ENCODE data around the gene ONECUT2.

The ONECUT2 gene

DNA sequence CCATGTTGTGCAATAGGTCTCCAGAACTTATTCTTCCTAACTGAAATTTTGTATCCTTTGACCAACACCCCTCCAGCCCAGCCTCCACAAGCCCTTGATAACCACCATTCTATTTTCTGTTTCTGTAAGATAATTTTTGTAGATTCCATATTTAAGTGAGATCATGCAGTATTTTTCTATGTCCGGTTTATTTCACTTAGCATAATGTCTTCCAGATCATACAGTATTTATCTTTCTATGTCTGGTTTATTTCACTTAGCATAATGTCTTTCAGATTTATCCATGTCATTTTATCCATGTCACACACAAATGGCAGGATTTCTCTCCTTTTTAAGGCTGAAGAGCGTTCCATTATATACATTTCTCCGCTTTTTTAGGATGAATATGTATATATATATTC is 24.4 kb upstream of the ONECUT2 start:
- DNase-seq (ENCODE audit: low spot score) = no peak
- TF ChIP-seq, protein P1, sequence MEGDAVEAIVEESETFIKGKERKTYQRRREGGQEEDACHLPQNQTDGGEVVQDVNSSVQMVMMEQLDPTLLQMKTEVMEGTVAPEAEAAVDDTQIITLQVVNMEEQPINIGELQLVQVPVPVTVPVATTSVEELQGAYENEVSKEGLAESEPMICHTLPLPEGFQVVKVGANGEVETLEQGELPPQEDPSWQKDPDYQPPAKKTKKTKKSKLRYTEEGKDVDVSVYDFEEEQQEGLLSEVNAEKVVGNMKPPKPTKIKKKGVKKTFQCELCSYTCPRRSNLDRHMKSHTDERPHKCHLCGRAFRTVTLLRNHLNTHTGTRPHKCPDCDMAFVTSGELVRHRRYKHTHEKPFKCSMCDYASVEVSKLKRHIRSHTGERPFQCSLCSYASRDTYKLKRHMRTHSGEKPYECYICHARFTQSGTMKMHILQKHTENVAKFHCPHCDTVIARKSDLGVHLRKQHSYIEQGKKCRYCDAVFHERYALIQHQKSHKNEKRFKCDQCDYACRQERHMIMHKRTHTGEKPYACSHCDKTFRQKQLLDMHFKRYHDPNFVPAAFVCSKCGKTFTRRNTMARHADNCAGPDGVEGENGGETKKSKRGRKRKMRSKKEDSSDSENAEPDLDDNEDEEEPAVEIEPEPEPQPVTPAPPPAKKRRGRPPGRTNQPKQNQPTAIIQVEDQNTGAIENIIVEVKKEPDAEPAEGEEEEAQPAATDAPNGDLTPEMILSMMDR (IDR thresholded peaks at IDR 0.05; ENCODE audit: extremely low read depth, missing control alignments) = no peak

DNA sequence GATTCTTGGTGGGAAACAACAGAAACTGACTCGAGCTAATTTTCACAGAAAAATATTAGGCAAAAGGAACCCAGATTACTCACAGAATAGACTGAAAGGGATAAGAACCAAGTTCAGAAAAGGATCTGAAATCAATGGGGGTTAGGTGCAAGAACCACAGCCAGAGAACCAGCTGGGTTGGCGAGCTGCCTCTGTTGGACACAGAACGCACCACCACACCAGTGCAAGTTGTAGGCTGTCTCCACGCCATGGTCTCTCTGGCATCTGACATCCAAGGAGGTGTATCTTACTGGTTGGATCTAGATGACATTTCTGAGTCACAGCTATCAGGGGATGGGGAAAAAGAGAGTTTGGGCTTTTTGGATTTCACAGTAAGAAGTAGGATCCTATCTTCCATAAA is 18.6 kb upstream of the ONECUT2 start:
- no peak for DNase-seq (ENCODE audit: low spot score)
- TF ChIP-seq, protein P1 (IDR thresholded peaks at IDR 0.05; ENCODE audit: extremely low read depth, missing control alignments) = no peak

GRCh38 chr18:57422313-57422872 is 12.8 kb upstream of the ONECUT2 start:
- TF ChIP-seq, protein P1 (IDR thresholded peaks at IDR 0.05; ENCODE audit: extremely low read depth, missing control alignments) = no peak
- no peak for DNase-seq (ENCODE audit: low spot score)

DNA sequence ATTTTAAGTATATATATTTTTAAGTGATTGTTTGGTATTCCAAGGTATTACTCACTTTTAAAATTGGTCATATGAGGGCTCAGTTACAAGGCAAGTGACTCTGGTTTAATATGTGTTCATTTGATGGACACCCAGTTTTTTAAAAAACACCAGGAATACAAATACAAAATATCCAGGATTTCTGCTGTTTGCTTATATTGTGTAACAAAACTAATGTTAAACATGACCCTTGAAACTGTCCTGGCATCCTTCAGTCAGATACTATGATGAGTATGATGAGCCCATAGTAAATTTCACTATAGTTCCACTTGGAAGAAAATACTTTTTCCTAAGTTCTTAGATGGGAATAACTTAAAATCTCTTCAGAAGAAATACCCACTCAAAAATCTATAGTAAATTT is 11.4 kb upstream of the ONECUT2 start:
- no peak for DNase-seq (ENCODE audit: low spot score)
- TF ChIP-seq, protein P1 (IDR thresholded peaks at IDR 0.05; ENCODE audit: extremely low read depth, missing control alignments) = no peak

DNA sequence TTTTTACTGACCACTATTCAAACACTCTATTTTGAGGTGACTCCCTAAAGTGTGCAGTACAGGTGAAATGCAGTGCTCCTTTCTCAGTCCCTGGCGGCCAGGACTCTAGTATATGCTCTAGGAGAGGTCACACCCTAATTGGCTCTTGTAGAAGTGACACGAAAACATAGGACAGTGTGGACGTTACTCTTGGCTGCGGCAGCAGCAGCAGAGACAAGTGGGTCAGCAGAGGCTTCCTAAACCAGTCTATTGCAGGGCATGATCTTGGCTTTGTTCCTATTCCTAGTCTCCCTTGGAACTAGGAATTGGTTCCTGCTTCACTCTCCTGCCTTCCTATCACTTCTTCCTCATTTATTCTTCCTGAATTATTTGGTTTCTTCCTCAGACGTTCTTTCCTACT is 10.1 kb upstream of the ONECUT2 start:
- TF ChIP-seq, protein P1 (IDR thresholded peaks at IDR 0.05; ENCODE audit: extremely low read depth, missing control alignments) = no peak
- no peak for DNase-seq (ENCODE audit: low spot score)

- TF ChIP-seq, protein P1 (IDR thresholded peaks at IDR 0.05; ENCODE audit: extremely low read depth, missing control alignments) = no peak
- no peak for DNase-seq (ENCODE audit: low spot score)
Observed at GRCh38 chr18:57426187-57426586, 9.0 kb upstream of the ONECUT2 start.

DNA sequence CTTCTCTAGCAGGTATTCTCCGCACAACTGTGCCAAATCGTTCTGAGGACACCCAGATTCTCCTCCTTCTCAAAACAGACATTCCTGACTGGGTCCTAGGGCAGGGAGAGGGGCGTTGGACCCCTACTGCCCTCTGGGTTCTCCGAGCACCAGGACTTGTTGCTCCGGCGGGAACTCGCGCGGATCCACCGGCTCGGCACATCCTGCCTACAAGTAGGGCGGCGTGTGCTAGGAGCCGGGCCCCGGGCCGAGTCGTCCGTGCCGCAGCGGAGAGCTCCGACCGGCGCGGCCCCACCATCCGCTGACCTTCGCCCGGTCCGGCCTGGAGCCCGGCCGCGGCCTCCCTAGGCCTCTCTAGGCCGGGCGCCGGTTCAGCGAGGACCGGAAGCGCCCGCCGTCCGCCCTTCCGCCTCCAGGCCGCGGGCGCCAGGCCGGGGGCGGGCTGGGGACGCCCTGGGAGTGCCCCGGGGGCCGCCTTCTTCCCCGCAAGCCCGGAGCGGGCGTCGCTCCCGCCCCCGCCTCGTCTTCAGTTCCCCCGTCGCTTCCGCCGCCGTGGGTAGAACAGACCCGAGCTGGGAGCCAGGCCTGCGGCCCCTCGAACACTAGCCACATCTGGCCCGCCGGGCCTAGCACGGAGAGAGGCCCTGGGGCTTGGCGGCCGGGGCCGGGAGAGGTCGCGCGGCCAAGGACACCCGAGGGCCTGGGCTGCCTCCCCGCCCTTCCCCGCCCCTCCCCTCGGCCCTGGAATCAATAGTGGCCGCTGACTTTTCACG is 7.6 kb upstream of the ONECUT2 start:
- TF ChIP-seq, protein P1 (IDR thresholded peaks at IDR 0.05; ENCODE audit: extremely low read depth, missing control alignments) = no peak

More for the DNA sequence above, 7.6 kb upstream of the ONECUT2 start:
- no peak for DNase-seq (ENCODE audit: low spot score)

All from GM20000 (cell line).